Kidney (tissue), 14 donors: ENCODE results near the gene NQO1. TPM values are rescaled to one million over a fixed set of nuclear protein-coding genes. Genes with fewer than 3 reads are reported as not detected.

Experiments
- DNase-seq, 5 donors: peaks; one replicate each; pipeline ENCODE4 v3.0.0-alpha.2; 2013 to 2020
- FAIRE-seq: peaks from 2 replicates; lab custom pipeline; 2012; peaks lifted over from hg19 to GRCh38; lab: Jason Lieb, UNC
- H3K27ac ChIP-seq, 2 donors: one replicate each; pipeline ENCODE4 v1.7.0; 2013; ENCODE audit warnings: low read depth in 2 of 2, low read length in 2 of 2, inconsistent platforms in 1 of 2
- H3K27me3 ChIP-seq: one replicate; pipeline ENCODE4 v1.7.1; 2013; ENCODE audit warnings: low read length, inconsistent platforms; ENCODE audit not compliant: control insufficient read depth, insufficient read depth
- H3K36me3 ChIP-seq, 3 donors: one replicate each; pipeline versions ENCODE4 v1.7.0 to v1.7.1; 2013; ENCODE audit warnings: low read length in 3 of 3, control low read depth in 1 of 3, inconsistent platforms in 1 of 3; ENCODE audit not compliant: insufficient read depth in 3 of 3, control insufficient read depth in 2 of 3
- H3K4me1 ChIP-seq, 3 donors: one replicate each; pipeline versions ENCODE4 v1.7.0 to v1.7.1; 2013; ENCODE audit warnings: low read length in 3 of 3, inconsistent platforms in 1 of 3, low read depth in 1 of 3; ENCODE audit not compliant: control insufficient read depth in 2 of 3, insufficient read depth in 2 of 3
- H3K4me3 ChIP-seq, 3 donors: one replicate each; pipeline versions ENCODE4 v1.7.0 to v1.8.1; 2013; ENCODE audit warnings: low read length in 3 of 3, control low read depth in 1 of 3, inconsistent platforms in 1 of 3
- H3K9ac ChIP-seq, 3 donors: one replicate each; pipeline versions ENCODE4 v1.7.0 to v1.7.1; 2013; ENCODE audit warnings: low read length in 3 of 3, control low read depth in 1 of 3, inconsistent platforms in 1 of 3
- H3K9me3 ChIP-seq, 3 donors: one replicate each; pipeline versions ENCODE4 v1.7.0 to v1.7.1; 2013; ENCODE audit warnings: low read length in 3 of 3, control low read depth in 1 of 3, inconsistent platforms in 1 of 3; ENCODE audit not compliant: control insufficient read depth in 2 of 3, insufficient read depth in 1 of 3
- CTCF ChIP-seq: IDR thresholded peaks from 3 replicates; pipeline ENCODE4 v1.5.1; 2012; ENCODE audit warnings: mild to moderate bottlenecking, moderate library complexity, borderline replicate concordance; ENCODE audit not compliant: insufficient read depth; ENCODE audit errors: extremely low read depth
- intact Hi-C: fragments of 100-400 bp; cut with DNase I; formaldehyde crosslinking; loops from one replicate; pipeline ENCODE4 v1.11.1; 2022
- polyA plus RNA-seq: library from polyadenylated mRNA; stranded (reverse); fragments of 350-450 nt; fragmentation: Illumina TruSeq; extraction: RNeasy Lipid Tissue Mini Kit (QIAGEN cat#74804); gene quantifications from one replicate; pipeline ENCODE4 v1.2.3, GENCODE V29; 2014; ENCODE audit warnings: low read depth, low replicate concordance; ENCODE audit not compliant: insufficient read depth
- total RNA-seq: library from RNA; stranded (reverse); fragmentation: NEBNext Ultra II Directional; extraction: Animal tissue kit (Norgen Biotek cat#: 25700); gene quantifications from one replicate; pipeline ENCODE4 v1.2.1, GENCODE V29; 2021
- donor health status: control.
- donor health status: control.
- donor health status: control.
- donor health status: control.
- donor health status: control.
- donor health status: DM: yes; HTN: yes; CAD: no.
- donor health status: Normal renal cell carcinoma (clear cell type).

Gene NQO1
- total and polyA plus RNA-seq, 2 donors from 2014 or later, result 87.5 to 414 TPM

DNA sequence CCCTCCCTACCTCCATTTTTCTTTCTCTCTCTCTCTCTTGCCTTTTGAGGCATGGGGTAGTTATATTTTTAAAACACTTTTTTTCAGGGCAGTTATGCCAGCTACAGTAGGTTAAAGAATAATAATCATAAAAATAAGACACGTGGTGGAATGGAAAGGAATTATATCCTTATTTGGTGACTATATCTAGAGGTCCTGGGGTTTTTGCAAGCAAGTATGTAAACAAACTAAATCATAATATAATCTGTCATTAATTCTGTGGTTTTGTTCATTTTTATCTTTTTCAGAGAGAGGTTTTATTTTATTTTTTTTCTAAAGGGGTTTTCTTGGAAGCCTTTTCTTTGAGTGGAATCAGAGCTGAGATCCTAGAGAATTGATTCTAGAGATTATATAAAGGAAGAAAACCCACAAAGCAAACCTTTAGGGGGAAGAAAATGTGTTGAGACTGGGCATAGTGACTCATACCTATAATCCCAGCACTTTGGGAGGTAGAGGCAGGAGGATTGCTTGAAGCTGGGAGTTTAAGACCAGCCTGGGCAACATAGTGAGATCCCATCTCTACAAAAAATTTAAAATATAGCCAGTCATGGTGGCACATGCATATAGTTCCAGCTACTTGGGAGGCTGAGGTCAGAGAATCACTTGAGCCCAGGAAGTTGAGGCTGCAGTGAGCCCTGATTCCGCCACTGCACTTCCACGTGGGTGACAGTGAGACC lies 53.2 kb downstream of the NQO1 start:
- no peak for FAIRE-seq

GRCh38 chr16:69672315-69672997 lies 53.9 kb downstream of the NQO1 start:
- intact Hi-C loops, result no loop called here
- no peak for TF ChIP-seq CTCF
- peaks cover 7 to 16% (median 8%) of the 10 kb centered on the region in 3 donors for H3K36me3 ChIP-seq
- H3K9ac ChIP-seq, result no peak overlapping the region
- H3K27ac ChIP-seq, result no peak overlapping the region
- H3K9me3 ChIP-seq, result no peaks in the 10 kb centered on the region
- FAIRE-seq (no peak), DNase-seq (no peak)
- H3K27me3 ChIP-seq, result no peaks in the 10 kb centered on the region
- H3K4me1 ChIP-seq, result no peaks in the 10 kb centered on the region
- no peak overlapping the region for H3K4me3 ChIP-seq

More for the DNA sequence above, 53.2 kb downstream of the NQO1 start:
- no peak overlapping the region for H3K9ac ChIP-seq
- no peaks in the 10 kb centered on the region for H3K4me1 ChIP-seq
- H3K27me3 ChIP-seq, result no peaks in the 10 kb centered on the region
- H3K9me3 ChIP-seq, result no peaks in the 10 kb centered on the region
- no peak for TF ChIP-seq CTCF
- H3K36me3 ChIP-seq, result peaks cover 8 to 16% (median 9%) of the 10 kb centered on the region in 3 donors
- intact Hi-C loops, result no loop called here
- H3K4me3 ChIP-seq, result no peak overlapping the region
- H3K27ac ChIP-seq, result no peak overlapping the region
- DNase-seq, result no peak

DNA sequence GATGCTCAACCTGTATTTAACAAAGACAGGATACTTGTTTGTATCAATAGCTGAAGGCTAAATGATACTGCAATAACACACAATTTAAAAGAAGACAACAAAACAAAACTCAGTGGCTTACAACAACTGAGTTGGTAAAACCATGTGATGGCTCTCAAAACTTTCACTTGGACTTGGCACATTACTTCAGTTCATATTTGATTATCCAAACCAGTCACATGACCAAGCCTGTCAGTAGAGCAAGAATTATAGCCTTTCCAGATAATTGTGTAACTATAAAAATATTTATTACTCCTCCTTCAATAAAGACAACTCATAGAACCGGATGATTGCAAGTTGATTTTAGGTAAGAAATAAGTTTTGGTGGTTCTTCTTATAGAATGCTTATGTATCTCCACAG lies 56.8 kb downstream of the NQO1 start:
- no peak for DNase-seq
- Histone ChIP-seq H3K36me3 (peaks cover 0 to 10% (median 4%) of the 10 kb centered on the region in 3 donors), H3K4me1 (no peaks in the 10 kb centered on the region), H3K4me3 (no peak overlapping the region), H3K27ac (no peak overlapping the region), H3K9ac (no peak overlapping the region), H3K9me3 (no peaks in the 10 kb centered on the region), H3K27me3 (no peaks in the 10 kb centered on the region)
- no peak for FAIRE-seq
- intact Hi-C loops, result no loop called here
- no peak for TF ChIP-seq CTCF
